Fibroblast of the aortic adventitia (primary cell): ENCODE results near the gene ARL8B. TPM values are rescaled to one million over a fixed set of nuclear protein-coding genes. Genes with fewer than 3 reads are reported as not detected.
A peak's percentile ranks its signal among the peaks of the same experiment; 100 is the strongest.

Experiments used
- DNase-seq: peaks from one replicate; pipeline ENCODE4 v3.0.0-alpha.2; 2010; ENCODE audit warnings: low read depth
- H3K4me3 ChIP-seq: 2 replicates; pipeline ENCODE4 v1.5.1; 2011; ENCODE audit warnings: low read depth, mild to moderate bottlenecking, control low read depth, low read length, moderate library complexity
- total RNA-seq: library from RNA; depleted of rRNA; stranded (reverse); fragments of >200 nt; gene quantifications from 2 replicates; pipeline ENCODE4 v1.2.3, GENCODE V29; 2012; ENCODE audit warnings: low replicate concordance
- TF ChIP-seq, protein P1 (sequence below): IDR thresholded peaks from 2 replicates; pipeline ENCODE4 v1.5.1; 2011; ENCODE audit warnings: mild to moderate bottlenecking, low read length, control low read depth, inconsistent platforms; ENCODE audit not compliant: insufficient read depth

ARL8B gene
- total RNA-seq, 1 donor = 89.0 TPM

GRCh38 chr3:5123937-5124336 is 1.8 kb downstream of the ARL8B start:
- TF ChIP-seq, protein P1, sequence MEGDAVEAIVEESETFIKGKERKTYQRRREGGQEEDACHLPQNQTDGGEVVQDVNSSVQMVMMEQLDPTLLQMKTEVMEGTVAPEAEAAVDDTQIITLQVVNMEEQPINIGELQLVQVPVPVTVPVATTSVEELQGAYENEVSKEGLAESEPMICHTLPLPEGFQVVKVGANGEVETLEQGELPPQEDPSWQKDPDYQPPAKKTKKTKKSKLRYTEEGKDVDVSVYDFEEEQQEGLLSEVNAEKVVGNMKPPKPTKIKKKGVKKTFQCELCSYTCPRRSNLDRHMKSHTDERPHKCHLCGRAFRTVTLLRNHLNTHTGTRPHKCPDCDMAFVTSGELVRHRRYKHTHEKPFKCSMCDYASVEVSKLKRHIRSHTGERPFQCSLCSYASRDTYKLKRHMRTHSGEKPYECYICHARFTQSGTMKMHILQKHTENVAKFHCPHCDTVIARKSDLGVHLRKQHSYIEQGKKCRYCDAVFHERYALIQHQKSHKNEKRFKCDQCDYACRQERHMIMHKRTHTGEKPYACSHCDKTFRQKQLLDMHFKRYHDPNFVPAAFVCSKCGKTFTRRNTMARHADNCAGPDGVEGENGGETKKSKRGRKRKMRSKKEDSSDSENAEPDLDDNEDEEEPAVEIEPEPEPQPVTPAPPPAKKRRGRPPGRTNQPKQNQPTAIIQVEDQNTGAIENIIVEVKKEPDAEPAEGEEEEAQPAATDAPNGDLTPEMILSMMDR = no peak
- DNase-seq = no peak
- H3K4me3 ChIP-seq = peak overlapping the region; percentile 93

- H3K4me3 ChIP-seq = no peak overlapping the region
- TF ChIP-seq, protein P1 = no peak
- peak; percentile 51 for DNase-seq
Measured at GRCh38 chr3:5126586-5126985, 4.5 kb downstream of the ARL8B start.

DNA sequence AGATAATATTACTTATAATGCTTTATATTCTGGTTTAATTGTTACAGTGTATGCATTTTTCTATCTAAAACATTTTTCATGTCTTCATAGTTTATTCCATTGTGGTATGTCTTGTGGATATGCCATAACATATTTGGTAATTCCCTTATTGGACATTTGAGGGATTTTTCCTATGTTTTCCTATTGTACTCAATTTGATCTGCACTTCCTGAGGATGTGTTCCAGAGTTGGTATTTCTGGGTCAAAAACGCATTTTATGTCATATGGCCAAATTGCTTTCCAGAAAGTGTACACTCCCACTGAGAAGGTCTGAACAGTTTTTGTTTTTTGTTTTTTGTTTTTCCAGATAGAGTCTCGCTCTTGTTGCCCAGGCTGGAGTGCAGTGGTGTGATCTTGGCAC is 6.8 kb downstream of the ARL8B start:
- no peak for DNase-seq
- H3K4me3 ChIP-seq = no peak overlapping the region
- TF ChIP-seq, protein P1 = no peak

GRCh38 chr3:5133239-5134018 is 11.3 kb downstream of the ARL8B start:
- DNase-seq = no peak
- TF ChIP-seq, protein P1 = no peak
- H3K4me3 ChIP-seq = no peak overlapping the region

DNA sequence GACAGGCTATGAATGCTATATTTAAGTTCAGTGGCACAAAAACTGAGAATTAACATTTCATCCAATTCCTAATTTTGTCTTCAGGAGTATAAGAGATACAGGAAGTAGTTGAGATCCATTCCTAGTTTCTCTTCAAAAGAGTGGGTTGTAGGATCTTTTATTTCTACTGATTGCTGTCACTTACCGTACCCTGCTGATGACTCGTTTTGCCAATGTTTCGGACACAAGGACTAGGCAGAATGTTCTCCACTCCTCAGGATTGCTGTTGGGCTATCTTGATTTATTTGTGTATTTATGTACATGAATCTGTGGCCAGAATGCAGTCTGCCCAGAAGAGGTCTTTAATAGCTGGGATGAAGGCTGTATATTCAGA is 11.9 kb downstream of the ARL8B start:
- no peak for DNase-seq
- H3K4me3 ChIP-seq = no peak overlapping the region
- TF ChIP-seq, protein P1 = no peak

- DNase-seq = no peak
- no peak overlapping the region for H3K4me3 ChIP-seq
- TF ChIP-seq, protein P1 = no peak
Measured at GRCh38 chr3:5134499-5134898, 12.4 kb downstream of the ARL8B start.
